Panc1 (cell line): ENCODE data around the gene DNAJC16.

ENCODE experiments used
- POLR2AphosphoS5 ChIP-seq: IDR thresholded peaks from 2 replicates; pipeline ENCODE4 v1.6.1; 2012; ENCODE audit warnings: mild to moderate bottlenecking, low read depth, low read length, moderate library complexity
- TF ChIP-seq, protein P1 (sequence below): fragments of 450-650 bp; IDR thresholded peaks from 2 replicates; pipeline ENCODE4 v1.5.1; 2017; ENCODE audit warnings: mild to moderate bottlenecking
- TF ChIP-seq, protein P2 (sequence below), 2 experiments: IDR thresholded peaks; 2 replicates each; pipeline ENCODE4 v1.6.1; 2011 to 2012; ENCODE audit warnings: low read depth in 2 of 2, control low read depth in 1 of 2, low read length in 1 of 2, mild to moderate bottlenecking in 1 of 2, moderate library complexity in 1 of 2; ENCODE audit not compliant: insufficient read depth in 1 of 2

DNA sequence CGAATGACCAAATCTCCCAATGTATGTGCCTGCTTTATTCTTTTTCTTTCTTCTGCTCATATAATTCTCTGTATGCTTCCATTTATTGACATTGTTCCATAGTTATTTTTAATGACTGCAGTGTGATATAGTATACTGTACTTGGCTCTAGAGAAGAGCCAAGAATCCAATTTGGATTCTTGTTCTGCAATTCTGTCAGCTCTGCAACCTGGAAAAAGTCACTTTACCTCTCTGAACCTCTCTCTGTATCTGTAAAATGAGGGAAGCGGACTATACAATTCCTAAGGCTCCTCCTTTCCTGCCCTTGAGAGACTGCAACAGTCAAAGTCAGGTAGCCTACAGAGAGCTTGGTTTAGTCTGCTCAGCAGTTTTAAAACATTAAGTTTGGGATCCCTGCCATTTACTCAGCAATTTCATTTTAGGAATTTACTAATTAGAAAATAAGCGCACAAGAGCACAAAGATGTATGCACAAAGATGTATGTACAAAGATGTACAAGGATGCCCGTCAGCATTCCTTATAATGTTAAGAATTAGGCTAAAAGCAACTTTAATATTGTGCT is 14.7 kb downstream of the DNAJC16 start:
- TF ChIP-seq, protein P1, sequence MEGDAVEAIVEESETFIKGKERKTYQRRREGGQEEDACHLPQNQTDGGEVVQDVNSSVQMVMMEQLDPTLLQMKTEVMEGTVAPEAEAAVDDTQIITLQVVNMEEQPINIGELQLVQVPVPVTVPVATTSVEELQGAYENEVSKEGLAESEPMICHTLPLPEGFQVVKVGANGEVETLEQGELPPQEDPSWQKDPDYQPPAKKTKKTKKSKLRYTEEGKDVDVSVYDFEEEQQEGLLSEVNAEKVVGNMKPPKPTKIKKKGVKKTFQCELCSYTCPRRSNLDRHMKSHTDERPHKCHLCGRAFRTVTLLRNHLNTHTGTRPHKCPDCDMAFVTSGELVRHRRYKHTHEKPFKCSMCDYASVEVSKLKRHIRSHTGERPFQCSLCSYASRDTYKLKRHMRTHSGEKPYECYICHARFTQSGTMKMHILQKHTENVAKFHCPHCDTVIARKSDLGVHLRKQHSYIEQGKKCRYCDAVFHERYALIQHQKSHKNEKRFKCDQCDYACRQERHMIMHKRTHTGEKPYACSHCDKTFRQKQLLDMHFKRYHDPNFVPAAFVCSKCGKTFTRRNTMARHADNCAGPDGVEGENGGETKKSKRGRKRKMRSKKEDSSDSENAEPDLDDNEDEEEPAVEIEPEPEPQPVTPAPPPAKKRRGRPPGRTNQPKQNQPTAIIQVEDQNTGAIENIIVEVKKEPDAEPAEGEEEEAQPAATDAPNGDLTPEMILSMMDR, result no peak
- no peak for TF ChIP-seq POLR2AphosphoS5
- TF ChIP-seq, protein P2, sequence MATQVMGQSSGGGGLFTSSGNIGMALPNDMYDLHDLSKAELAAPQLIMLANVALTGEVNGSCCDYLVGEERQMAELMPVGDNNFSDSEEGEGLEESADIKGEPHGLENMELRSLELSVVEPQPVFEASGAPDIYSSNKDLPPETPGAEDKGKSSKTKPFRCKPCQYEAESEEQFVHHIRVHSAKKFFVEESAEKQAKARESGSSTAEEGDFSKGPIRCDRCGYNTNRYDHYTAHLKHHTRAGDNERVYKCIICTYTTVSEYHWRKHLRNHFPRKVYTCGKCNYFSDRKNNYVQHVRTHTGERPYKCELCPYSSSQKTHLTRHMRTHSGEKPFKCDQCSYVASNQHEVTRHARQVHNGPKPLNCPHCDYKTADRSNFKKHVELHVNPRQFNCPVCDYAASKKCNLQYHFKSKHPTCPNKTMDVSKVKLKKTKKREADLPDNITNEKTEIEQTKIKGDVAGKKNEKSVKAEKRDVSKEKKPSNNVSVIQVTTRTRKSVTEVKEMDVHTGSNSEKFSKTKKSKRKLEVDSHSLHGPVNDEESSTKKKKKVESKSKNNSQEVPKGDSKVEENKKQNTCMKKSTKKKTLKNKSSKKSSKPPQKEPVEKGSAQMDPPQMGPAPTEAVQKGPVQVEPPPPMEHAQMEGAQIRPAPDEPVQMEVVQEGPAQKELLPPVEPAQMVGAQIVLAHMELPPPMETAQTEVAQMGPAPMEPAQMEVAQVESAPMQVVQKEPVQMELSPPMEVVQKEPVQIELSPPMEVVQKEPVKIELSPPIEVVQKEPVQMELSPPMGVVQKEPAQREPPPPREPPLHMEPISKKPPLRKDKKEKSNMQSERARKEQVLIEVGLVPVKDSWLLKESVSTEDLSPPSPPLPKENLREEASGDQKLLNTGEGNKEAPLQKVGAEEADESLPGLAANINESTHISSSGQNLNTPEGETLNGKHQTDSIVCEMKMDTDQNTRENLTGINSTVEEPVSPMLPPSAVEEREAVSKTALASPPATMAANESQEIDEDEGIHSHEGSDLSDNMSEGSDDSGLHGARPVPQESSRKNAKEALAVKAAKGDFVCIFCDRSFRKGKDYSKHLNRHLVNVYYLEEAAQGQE (IDR thresholded peaks at IDR 0.05; ENCODE audit: insufficient read depth in 1 of 2, low read depth in 2 of 2, low read length in 1 of 2), result no peak
